Stimulated activated effector memory CD8-positive, alpha-beta T cell treated with anti-CD3 and anti-CD28 coated beads, Interleukin-12 subunit alpha, Interleukin-12 subunit beta, amount 100 ng/mL, for 72 hours (primary cell): ENCODE results near the gene DGKQ.

Source experiments
- ATAC-seq: fragments of 150-1000 bp; cut with Tn5 transposase; 2 replicates; pipeline ENCODE4 v1.10.0; 2021
- DNase-seq, 2 donors: peaks; one replicate each; pipeline ENCODE4 v3.0.0; 2021 to 2022; ENCODE audit warnings: low spot score in 2 of 2
- H3K27ac Mint-ChIP-seq: one replicate; pipeline ENCODE4 v1.8.0; 2022; ENCODE audit warnings: mild to moderate bottlenecking, mixed read lengths
- H3K36me3 Mint-ChIP-seq: one replicate; pipeline ENCODE4 v1.8.0; 2022; ENCODE audit warnings: mild to moderate bottlenecking, mixed read lengths
- H3K4me1 Mint-ChIP-seq: one replicate; pipeline ENCODE4 v1.8.0; 2022; ENCODE audit warnings: mixed read lengths
- H3K4me3 Mint-ChIP-seq: one replicate; pipeline ENCODE4 v1.8.0; 2022; ENCODE audit warnings: mild to moderate bottlenecking, mixed read lengths
- H3K9me3 Mint-ChIP-seq: one replicate; pipeline ENCODE4 v1.8.0; 2022; ENCODE audit warnings: mixed read lengths

The DGKQ gene

GRCh38 chr4:955931-956381 is 17.4 kb downstream of the DGKQ start:
- Mint-ChIP-seq H3K27ac (no peak overlapping the region), H3K9me3 (no peaks in the 10 kb centered on the region), H3K4me1 (no peaks in the 10 kb centered on the region), H3K4me3 (no peak overlapping the region), H3K36me3 (peaks cover 4% of the 10 kb centered on the region)
- DNase-seq (no peak), ATAC-seq (no peak)

DNA sequence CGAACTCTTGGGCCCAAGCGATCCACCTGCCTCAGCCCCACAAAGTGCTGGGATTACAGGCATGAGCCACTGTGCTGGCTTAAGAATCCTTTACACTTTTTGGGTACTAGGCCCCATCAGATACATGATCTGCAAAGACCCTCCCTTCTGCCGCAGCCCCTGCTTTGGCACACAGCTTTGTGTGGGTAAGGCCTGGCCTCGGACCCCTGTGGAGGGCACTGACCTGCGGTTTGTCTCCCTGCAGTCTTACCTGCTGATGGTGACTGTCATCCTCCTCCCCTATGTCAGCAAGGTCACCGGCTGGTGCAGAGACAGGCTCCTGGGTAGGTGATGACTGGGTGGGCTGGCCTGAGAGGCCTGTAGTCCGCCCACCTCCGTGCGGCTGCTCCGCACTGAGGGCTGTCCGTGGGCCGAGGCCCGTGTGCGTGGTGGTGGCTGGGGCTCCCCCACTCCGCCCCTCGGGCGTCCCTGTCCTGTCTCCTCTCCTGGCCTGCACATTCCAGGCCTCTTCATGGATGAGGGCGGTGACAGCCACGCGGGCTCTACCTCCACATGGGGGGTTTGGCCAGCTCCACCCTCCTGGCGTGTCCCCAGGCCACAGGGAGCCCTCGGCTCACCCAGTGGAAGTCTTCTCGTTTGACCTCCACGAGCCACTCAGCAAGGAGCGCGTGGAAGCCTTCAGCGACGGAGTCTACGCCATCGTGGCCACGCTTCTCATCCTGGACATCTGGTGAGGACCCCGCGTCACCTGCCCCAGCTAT is 18.0 kb downstream of the DGKQ start:
- no peaks in the 10 kb centered on the region for H3K4me1 Mint-ChIP-seq
- peaks cover 4% of the 10 kb centered on the region for H3K36me3 Mint-ChIP-seq
- DNase-seq = no peak
- ATAC-seq = no peak
- H3K27ac Mint-ChIP-seq = no peak overlapping the region
- H3K4me3 Mint-ChIP-seq = no peak overlapping the region
- no peaks in the 10 kb centered on the region for H3K9me3 Mint-ChIP-seq

- Mint-ChIP-seq H3K4me1 (no peaks in the 10 kb centered on the region), H3K4me3 (no peak overlapping the region), H3K27ac (no peak overlapping the region), H3K36me3 (peaks cover 4% of the 10 kb centered on the region), H3K9me3 (no peaks in the 10 kb centered on the region)
- no peak for ATAC-seq
- DNase-seq = no peak
Measured at GRCh38 chr4:954211-955020, 19.0 kb downstream of the DGKQ start.

GRCh38 chr4:953574-953915 is 19.8 kb downstream of the DGKQ start:
- DNase-seq = no peak
- ATAC-seq = no peak
- Mint-ChIP-seq H3K36me3 (no peaks in the 10 kb centered on the region), H3K4me3 (no peak overlapping the region), H3K27ac (peak overlapping the region; percentile 50), H3K4me1 (no peaks in the 10 kb centered on the region), H3K9me3 (no peaks in the 10 kb centered on the region)

- Mint-ChIP-seq H3K27ac (peak overlapping the region; percentile 50), H3K4me1 (peaks cover 2% of the 10 kb centered on the region), H3K4me3 (no peak overlapping the region), H3K9me3 (no peaks in the 10 kb centered on the region), H3K36me3 (no peaks in the 10 kb centered on the region)
- DNase-seq (no peak), ATAC-seq (no peak)
Measured at GRCh38 chr4:952881-953573, 20.3 kb downstream of the DGKQ start.

DNA sequence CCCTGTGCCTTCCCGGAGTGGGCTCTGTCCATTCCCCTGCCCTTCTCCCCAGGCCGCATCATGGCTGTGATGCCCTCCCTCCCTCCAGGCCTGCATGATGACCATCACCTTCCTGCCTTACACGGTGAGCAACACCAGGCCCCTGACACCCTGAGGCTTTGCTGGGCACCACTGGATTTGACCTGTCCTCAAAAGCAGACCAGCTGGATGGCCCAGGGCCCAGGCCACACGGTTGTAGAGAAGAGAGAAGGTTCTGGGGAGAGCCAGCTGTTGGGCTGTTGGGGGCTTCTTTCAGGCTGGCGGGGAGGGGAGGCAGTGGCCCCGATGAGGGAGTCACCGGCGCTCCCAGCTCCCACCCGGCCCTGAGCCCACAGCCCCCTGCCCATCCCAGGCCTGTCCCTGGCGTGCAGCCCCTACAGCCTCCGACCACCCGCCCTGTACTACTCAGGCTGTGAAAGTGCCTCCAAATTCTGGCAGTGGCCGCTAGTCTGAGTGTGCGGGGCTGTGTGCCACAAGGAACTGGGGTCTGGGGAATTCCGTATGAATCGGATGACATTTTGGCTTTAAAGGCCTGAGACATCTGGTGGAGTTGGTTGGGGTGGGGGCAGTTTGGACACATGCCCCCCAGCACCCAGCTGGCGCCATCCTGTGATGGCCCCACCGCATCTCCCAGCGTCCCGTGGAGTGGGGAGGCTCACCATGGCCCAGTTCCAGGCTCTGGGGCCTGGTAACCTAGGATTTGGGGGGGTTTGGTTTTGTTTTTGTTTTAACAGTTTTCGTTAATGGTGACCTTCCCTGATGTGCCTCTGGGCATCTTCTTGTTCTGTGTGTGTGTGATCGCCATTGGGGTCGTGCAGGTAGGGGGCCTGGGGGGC is 21.5 kb downstream of the DGKQ start:
- Mint-ChIP-seq H3K4me3 (no peak overlapping the region), H3K9me3 (no peaks in the 10 kb centered on the region), H3K27ac (no peak overlapping the region), H3K4me1 (peaks cover 5% of the 10 kb centered on the region), H3K36me3 (no peaks in the 10 kb centered on the region)
- ATAC-seq = no peak
- DNase-seq = no peak

- Mint-ChIP-seq H3K9me3 (no peaks in the 10 kb centered on the region), H3K36me3 (no peaks in the 10 kb centered on the region)
- ATAC-seq = no peak
Measured at GRCh38 chr4:951186-951585, 22.2 kb downstream of the DGKQ start.

GRCh38 chr4:950136-951020 is 23.0 kb downstream of the DGKQ start:
- no peak overlapping the region for H3K27ac Mint-ChIP-seq
- no peaks in the 10 kb centered on the region for H3K9me3 Mint-ChIP-seq

More at GRCh38 chr4:951186-951585, 22.2 kb downstream of the DGKQ start:
- H3K4me3 Mint-ChIP-seq = no peak overlapping the region
- DNase-seq = no peak
- H3K27ac Mint-ChIP-seq = no peak overlapping the region
- H3K4me1 Mint-ChIP-seq = peaks cover 5% of the 10 kb centered on the region

DNA sequence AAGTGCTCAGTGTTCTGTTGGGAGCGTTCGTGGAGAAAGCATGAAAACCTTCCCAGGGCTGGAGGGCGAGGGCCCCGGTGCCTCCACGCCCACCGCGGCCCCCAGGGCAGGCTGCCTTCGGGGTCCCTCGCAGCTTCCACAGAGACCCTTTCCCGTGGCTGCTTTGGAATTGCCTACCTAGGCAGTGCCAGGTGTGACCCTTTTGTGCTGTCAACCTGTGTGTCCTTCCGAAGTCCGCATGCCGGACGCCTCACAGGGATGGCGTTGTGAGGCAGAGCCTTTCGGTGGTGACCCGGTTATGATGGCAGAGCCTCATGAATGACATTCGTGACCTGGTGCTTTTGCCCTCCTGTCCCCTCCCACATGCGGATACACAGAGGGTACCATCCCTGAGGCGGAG is 23.7 kb downstream of the DGKQ start:
- Mint-ChIP-seq H3K27ac (no peak overlapping the region), H3K9me3 (no peaks in the 10 kb centered on the region), H3K4me3 (no peak overlapping the region), H3K36me3 (no peaks in the 10 kb centered on the region), H3K4me1 (peaks cover 17% of the 10 kb centered on the region)
- DNase-seq = no peak
- ATAC-seq = no peak

More at GRCh38 chr4:950136-951020, 23.0 kb downstream of the DGKQ start:
- DNase-seq = no peak
- Mint-ChIP-seq H3K36me3 (no peaks in the 10 kb centered on the region), H3K4me1 (peaks cover 13% of the 10 kb centered on the region), H3K4me3 (no peak overlapping the region)
- no peak for ATAC-seq

GRCh38 chr4:948936-949300 is 24.5 kb downstream of the DGKQ start:
- Mint-ChIP-seq H3K36me3 (no peaks in the 10 kb centered on the region), H3K27ac (no peak overlapping the region), H3K4me3 (no peak overlapping the region), H3K4me1 (peaks cover 17% of the 10 kb centered on the region), H3K9me3 (no peaks in the 10 kb centered on the region)
- ATAC-seq (no peak), DNase-seq (no peak)

GRCh38 chr4:948101-948935 is 25.1 kb downstream of the DGKQ start:
- DNase-seq (no peak), ATAC-seq (no peak)
- no peak overlapping the region for H3K4me3 Mint-ChIP-seq
- H3K27ac Mint-ChIP-seq = no peak overlapping the region
- peaks cover 17% of the 10 kb centered on the region for H3K4me1 Mint-ChIP-seq
- no peaks in the 10 kb centered on the region for H3K9me3 Mint-ChIP-seq
- H3K36me3 Mint-ChIP-seq = no peaks in the 10 kb centered on the region

DNA sequence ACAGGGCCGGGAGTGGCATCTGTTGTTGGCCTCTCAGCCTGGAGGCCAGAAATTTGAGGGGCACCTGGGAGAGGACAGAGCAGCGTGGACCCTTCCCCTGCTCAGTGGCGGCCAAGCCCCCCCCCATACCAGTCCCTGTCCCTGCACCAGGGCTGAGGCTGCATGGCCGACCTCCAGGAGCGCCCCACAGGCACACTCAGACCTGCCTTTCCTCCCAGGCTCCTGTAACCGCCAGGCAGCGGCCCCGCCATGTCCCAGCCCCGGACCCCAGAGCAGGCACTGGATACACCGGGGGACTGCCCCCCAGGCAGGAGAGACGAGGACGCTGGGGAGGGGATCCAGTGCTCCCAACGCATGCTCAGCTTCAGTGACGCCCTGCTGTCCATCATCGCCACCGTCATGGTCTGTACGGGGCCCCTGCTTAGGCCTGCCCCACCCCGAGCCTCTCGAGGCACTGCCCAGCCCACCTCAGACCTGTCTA is 25.8 kb downstream of the DGKQ start:
- peaks cover 17% of the 10 kb centered on the region for H3K4me1 Mint-ChIP-seq
- H3K9me3 Mint-ChIP-seq = no peaks in the 10 kb centered on the region
- ATAC-seq (no peak), DNase-seq (no peak)
- no peak overlapping the region for H3K27ac Mint-ChIP-seq
- H3K4me3 Mint-ChIP-seq = no peak overlapping the region
- H3K36me3 Mint-ChIP-seq = no peaks in the 10 kb centered on the region
